Stimulated activated CD4-positive, alpha-beta T cell treated with anti-CD3 and anti-CD28 coated beads, TNF-alpha, amount 100 ng/mL, for 1 hour (primary cell): ENCODE data around the gene PDE4A.

Experiments
- DNase-seq, 3 donors: peaks; one replicate each; pipeline ENCODE4 v3.0.0-alpha.2; 2020; ENCODE audit warnings: low read depth in 3 of 3, low spot score in 1 of 3

PDE4A gene

GRCh38 chr19:10508036-10508435 lies 87.7 kb downstream of the PDE4A start:
- DNase-seq, result no peak

- DNase-seq, result no peak
These were observed 88.4 kb downstream of the PDE4A start for GRCh38 chr19:10508707-10509106.

GRCh38 chr19:10510301-10510802 lies 90.0 kb downstream of the PDE4A start:
- peak in 2 of 3 donors; percentile 29 to 57 for DNase-seq

- DNase-seq, result no peak
These were observed 92.9 kb downstream of the PDE4A start for GRCh38 chr19:10513223-10513622.

GRCh38 chr19:10514211-10515145 lies 94.1 kb downstream of the PDE4A start:
- no peak for DNase-seq

- DNase-seq, result no peak
These were observed 95.7 kb downstream of the PDE4A start for GRCh38 chr19:10516064-10516385.

GRCh38 chr19:10516671-10517286 lies 96.4 kb downstream of the PDE4A start:
- no peak for DNase-seq

- DNase-seq, result no peak
These were observed 97.0 kb downstream of the PDE4A start, which contains the start of gene S1PR5 for GRCh38 chr19:10517361-10517759. S1PR5 (minus strand) TSS chr19:10517447; CDS start chr19:10515011, 2,436 bp downstream.

GRCh38 chr19:10517760-10518443 lies 97.6 kb downstream of the PDE4A start:
- no peak for DNase-seq

- no peak for DNase-seq
These were observed 98.4 kb downstream of the PDE4A start for GRCh38 chr19:10518444-10519361.
